ENCODE data around the gene GNL2.
"Not testable (repeated sequence)": the region's sequence is repeated elsewhere in the genome, so short reads cannot be mapped to it uniquely, and the experiment has no call there.

Gene GNL2

GRCh38 chr1:37559080-37559479 is 36.7 kb downstream of the GNL2 start:
- no peak for DNase-seq (ENCODE audit: low read depth in 2 of 2)

- DNase-seq (ENCODE audit: low read depth in 2 of 2) = no peak
These were observed 37.3 kb downstream of the GNL2 start for GRCh38 chr1:37558411-37558810.

- no peak for DNase-seq (ENCODE audit: low read depth in 2 of 2)
These were observed 38.3 kb downstream of the GNL2 start for GRCh38 chr1:37557402-37557801.

- DNase-seq (ENCODE audit: low read depth in 2 of 2) = no peak
These were observed 39.0 kb downstream of the GNL2 start, which contains the start of gene DNALI1 for GRCh38 chr1:37556712-37557196. Gene DNALI1, plus strand, starts transcription at chr1:37556940. Its CDS starts 55 bp downstream, at chr1:37556995.

- peak; percentile 75 to 76 for DNase-seq (ENCODE audit: low read depth in 2 of 2)
These were observed 41.6 kb downstream of the GNL2 start, which contains the start of gene SNIP1 for GRCh38 chr1:37553927-37554808. Gene SNIP1, minus strand, starts transcription at chr1:37554293. Its CDS starts 64 bp downstream, at chr1:37554229.

- DNase-seq (ENCODE audit: low read depth in 2 of 2) = no peak
These were observed 42.2 kb downstream of the GNL2 start for GRCh38 chr1:37553598-37553926.

GRCh38 chr1:37549341-37549740 is 46.4 kb downstream of the GNL2 start:
- DNase-seq (ENCODE audit: low read depth in 2 of 2) = no peak

- no peak for DNase-seq (ENCODE audit: low read depth in 2 of 2)
These were observed 50.7 kb downstream of the GNL2 start for GRCh38 chr1:37545019-37545418.

GRCh38 chr1:37544530-37544929 is 51.2 kb downstream of the GNL2 start:
- no peak for DNase-seq (ENCODE audit: low read depth in 2 of 2)

- no peak for DNase-seq (ENCODE audit: low read depth in 2 of 2)
These were observed 55.5 kb downstream of the GNL2 start for GRCh38 chr1:37540036-37540785.

GRCh38 chr1:37539154-37539553 is 56.6 kb downstream of the GNL2 start:
- DNase-seq (ENCODE audit: low read depth in 2 of 2) = not testable (repeated sequence)

GRCh38 chr1:37537378-37537777 is 58.4 kb downstream of the GNL2 start:
- no peak for DNase-seq (ENCODE audit: low read depth in 2 of 2)

GRCh38 chr1:37533317-37534093 is 62.2 kb downstream of the GNL2 start:
- no peak for DNase-seq (ENCODE audit: low read depth in 2 of 2)

GRCh38 chr1:37532418-37533156 is 63.1 kb downstream of the GNL2 start:
- not testable (repeated sequence) for DNase-seq (ENCODE audit: low read depth in 2 of 2)

GRCh38 chr1:37529888-37530287 is 65.8 kb downstream of the GNL2 start:
- DNase-seq (ENCODE audit: low read depth in 2 of 2) = not testable (repeated sequence)

GRCh38 chr1:37519613-37520012 is 76.1 kb downstream of the GNL2 start:
- no peak for DNase-seq (ENCODE audit: low read depth in 2 of 2)

- DNase-seq (ENCODE audit: low read depth in 2 of 2) = peak in 1 of 2 donors; percentile 22
These were observed 76.8 kb downstream of the GNL2 start for GRCh38 chr1:37518929-37519328.

GRCh38 chr1:37518241-37518640 is 77.5 kb downstream of the GNL2 start:
- not testable (repeated sequence) for DNase-seq (ENCODE audit: low read depth in 2 of 2)

GRCh38 chr1:37517569-37517968 is 78.2 kb downstream of the GNL2 start:
- DNase-seq (ENCODE audit: low read depth in 2 of 2) = no peak

Data from stimulated activated CD8-positive, alpha-beta memory T cell treated with anti-CD3 and anti-CD28 coated beads, Interleukin-7, amount 100 ng/mL, for 1 hour (primary cell).